NCI-H82 (cell line): ENCODE data around the gene HEXIM1.

Experiments
- DNase-seq: peaks from one replicate; lab custom pipeline; 2025; lab: John Stamatoyannopoulos, UW

HEXIM1 gene

DNA sequence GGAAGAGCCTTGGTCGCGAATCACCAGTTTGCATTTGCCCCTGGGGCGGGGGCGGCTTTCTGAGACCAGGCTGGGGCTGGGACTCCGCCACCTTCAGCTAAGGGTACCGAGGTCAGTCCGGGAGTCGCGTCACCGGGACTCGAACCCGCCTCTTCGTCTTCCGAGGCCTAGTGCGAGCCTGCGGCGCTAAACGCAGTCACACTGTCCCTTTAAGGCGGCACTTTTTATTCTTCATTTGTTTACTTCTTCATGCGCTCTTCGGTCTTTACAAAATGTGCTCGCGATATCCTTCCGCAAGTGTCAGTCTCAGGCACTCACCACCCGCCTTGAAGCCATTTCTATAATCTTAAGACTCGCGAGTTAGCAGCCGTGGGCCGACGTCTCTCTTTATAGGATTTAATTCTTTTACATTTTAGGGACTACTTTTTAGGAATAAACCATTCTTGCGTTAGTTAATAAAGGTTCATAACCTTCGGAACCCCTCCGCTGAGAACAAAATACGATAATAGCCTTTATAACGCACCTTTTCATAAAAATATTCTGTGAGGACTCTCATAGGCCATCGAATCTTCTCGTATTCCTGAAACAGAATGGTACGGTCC is 593 bp upstream of the HEXIM1 start:
- DNase-seq: peak; percentile 97

DNA sequence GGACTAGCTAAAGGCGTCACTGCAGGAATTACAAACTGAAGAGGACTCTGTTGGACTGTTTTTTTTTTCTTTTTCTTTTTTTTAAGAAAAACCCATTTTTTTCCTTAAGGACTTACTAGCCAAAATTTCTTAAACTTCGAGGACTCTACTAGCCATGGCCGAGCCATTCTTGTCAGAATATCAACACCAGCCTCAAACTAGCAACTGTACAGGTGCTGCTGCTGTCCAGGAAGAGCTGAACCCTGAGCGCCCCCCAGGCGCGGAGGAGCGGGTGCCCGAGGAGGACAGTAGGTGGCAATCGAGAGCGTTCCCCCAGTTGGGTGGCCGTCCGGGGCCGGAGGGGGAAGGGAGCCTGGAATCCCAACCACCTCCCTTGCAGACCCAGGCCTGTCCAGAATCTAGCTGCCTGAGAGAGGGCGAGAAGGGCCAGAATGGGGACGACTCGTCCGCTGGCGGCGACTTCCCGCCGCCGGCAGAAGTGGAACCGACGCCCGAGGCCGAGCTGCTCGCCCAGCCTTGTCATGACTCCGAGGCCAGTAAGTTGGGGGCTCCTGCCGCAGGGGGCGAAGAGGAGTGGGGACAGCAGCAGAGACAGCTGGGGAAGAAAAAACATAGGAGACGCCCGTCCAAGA is 878 bp downstream of the HEXIM1 start:
- DNase-seq: peak; percentile 91

DNA sequence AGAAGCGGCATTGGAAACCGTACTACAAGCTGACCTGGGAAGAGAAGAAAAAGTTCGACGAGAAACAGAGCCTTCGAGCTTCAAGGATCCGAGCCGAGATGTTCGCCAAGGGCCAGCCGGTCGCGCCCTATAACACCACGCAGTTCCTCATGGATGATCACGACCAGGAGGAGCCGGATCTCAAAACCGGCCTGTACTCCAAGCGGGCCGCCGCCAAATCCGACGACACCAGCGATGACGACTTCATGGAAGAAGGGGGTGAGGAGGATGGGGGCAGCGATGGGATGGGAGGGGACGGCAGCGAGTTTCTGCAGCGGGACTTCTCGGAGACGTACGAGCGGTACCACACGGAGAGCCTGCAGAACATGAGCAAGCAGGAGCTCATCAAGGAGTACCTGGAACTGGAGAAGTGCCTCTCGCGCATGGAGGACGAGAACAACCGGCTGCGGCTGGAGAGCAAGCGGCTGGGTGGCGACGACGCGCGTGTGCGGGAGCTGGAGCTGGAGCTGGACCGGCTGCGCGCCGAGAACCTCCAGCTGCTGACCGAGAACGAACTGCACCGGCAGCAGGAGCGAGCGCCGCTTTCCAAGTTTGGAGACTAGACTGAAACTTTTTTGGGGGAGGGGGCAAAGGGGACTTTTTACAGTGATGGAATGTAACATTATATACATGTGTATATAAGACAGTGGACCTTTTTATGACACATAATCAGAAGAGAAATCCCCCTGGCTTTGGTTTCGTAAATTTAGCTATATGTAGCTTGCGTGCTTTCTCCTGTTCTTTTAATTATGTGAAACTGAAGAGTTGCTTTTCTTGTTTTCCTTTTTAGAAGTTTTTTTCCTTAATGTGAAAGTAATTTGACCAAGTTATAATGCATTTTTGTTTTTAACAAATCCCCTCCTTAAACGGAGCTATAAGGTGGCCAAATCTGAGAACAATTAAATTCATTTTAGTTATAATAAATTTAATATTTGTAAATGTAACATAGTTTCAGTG is 1.7 kb downstream of the HEXIM1 start:
- DNase-seq: peak; percentile 71

DNA sequence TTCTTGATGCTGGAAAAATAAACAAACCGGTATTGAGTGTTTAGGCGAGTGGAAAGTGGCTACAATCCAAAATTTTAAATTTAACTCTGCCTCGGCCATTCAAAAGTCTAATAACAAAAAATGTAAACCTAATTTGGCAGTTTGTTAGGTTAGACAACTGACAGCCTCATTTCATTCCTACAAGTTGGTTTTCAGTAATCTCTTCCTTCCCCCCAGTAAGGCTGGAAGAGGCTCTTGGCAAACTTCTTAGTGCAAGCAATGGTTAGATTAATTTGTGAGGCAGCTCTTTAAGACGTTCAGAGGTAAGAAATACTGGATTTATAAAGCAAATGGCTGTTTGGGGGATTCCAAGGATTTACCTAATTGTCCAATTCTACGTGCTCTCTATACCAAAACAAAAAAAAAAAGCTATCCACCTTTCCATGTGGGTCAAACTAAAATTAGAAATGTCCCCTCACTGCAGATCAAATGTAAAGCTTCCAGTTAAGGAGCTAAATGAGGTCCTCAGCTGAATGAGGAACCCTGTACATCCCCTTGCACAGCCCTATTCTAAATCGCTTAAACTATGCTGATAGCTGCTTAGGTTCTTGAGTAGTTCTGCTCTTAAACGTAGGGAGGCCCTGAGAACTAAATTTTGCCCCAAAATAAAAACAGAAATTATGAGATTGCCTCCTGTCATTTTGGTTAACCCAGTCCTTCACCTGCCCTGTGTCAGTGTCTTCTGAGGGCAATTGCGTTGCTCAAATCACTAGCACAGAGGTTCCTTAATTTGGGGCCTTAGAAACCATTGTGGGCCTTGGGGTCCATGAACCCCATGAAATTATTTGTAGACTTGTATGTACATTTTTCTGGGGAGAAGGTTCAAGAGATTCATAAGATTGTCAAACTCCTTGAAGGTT is 2.9 kb downstream of the HEXIM1 start:
- peak; percentile 30 for DNase-seq

DNA sequence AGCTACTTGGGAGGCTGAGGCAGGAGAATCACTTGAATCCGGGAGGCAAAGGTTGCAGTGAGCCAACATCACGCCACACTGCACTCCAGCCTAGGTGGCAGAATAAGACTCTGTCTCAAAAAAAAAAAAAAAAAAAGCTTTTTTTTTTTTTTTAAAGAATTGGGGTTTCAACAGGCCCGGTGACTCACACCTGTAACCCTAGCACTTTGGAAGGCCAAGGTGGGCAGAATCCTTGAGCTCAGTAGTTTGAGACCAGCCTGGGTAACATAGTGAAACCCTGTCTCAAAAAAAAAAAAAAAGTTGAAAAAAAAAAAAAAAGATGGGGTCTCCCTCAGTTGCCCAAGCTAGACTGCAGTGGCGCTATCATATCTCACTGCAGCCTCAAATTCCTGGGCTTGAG is 6.8 kb downstream of the HEXIM1 start:
- no peak for DNase-seq

DNA sequence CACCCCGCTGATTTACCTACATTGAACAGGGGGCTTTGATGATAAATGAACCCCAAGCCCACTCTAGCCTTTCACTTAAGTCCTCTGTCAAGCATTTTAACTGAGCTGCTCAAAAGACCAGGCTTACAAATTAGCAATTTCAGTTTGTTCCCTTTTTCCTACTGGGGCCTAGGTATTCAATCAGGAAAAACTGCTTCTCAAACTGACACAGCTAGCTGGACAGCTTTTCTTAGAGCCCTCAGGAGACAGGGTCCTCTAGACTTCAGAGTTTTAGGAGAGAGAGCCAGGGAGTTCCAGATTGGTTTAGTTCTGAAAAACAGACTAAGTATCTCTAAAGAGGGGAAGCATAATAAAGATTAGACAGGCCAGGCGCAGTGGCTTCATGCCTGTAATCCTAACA is 7.2 kb downstream of the HEXIM1 start:
- peak; percentile 27 for DNase-seq

DNA sequence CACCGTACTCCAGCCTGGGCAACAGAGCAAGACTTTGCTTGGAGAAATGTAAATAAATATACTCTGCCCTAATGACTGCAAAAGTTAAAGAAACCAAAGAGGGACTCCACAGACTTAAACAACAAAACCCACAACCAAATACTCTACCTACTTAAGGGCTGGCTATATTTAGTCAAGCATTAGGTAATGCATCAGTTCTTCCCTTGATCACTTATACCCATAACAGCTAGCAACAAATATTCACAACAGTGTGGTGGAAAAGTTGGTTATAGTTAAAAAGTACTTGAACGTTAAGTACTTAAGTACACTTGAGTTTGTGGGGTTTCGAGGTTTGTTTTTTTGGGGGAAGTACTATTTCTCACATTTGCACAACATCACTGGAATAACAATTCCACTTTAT is 8.0 kb downstream of the HEXIM1 start:
- no peak for DNase-seq

DNA sequence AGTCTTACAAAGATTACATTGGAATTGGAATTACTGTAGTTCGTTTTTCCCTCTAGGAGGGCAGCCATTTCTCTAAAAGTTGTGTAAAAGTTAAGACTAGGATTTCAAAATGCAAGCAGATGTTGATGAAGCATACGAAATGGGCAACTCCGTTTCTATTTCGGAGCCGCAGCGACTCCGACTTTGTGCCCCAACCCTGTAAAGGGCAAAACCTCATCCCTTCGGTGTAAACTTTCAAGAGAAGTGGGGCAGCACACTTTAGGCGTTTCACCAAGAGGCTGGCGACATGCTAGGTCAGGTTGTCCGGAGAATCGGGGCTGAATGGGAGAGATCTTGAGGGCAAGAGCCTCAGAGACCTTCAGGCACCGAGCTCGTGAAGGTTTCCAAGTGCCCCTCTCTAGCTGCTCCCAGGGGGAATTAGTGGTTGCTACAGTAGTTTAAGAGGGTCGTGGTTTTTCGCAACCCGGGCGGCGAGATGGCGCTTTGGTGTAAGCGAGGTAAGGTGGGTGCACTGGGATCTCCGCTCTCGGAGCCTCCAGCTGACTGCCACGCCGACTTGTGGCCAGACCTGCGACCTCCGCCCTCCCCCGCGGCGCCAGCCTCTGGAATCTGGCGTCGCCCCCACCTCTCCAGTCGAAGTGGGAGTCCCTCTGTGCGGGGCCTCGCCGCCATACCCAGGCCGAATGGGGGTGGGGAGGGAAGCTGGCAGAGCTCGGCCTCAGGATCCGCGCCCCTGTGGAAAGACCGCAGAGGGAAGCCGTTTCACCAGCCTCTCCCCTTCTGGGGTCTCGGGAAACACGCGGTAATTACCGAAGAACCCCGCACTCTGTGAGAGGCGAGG is 12.4 kb downstream of the HEXIM1 start:
- peak; percentile 85 for DNase-seq

DNA sequence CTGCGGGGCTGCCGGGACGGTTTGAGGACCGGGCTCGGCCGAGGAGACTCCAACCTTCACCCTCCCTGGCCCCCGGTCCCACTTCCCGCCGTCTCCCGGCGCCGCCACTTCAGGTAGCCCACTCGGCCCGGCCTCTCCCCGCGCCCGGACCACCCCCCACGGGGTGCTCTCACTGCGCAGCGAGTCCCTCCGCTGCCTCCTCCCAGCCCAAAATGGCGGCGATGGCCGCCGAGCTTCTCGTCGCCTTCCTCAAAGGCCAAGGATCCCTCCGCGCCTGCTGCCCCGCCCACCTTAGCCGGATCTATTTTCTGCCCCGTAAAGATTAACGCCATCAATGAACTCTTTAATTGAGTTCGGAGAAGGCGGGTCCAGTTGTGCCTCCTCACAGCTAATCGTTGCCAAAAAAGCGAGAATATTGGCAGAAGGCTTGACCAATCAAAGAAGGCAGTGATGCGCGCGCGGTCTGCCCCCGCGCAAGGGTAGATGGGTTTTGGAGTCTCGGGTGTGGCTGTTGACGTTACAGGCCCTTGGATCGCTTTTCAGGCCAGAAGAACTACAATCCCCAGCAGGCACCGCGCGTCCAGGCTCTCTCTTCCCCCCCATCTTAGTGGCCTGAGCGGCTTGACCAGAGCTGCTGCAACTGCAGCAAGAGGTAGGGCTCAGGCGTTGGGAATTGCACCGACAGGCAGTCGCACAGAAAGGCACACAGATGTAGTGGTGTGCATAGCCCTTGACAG is 13.2 kb downstream of the HEXIM1 start, which contains the start of gene HEXIM2:
Gene HEXIM2, plus strand, starts transcription at position 588 of the 737 bp plus-strand sequence. CDS start 919 bp downstream, outside the sequence.
- DNase-seq: peak; percentile 100

DNA sequence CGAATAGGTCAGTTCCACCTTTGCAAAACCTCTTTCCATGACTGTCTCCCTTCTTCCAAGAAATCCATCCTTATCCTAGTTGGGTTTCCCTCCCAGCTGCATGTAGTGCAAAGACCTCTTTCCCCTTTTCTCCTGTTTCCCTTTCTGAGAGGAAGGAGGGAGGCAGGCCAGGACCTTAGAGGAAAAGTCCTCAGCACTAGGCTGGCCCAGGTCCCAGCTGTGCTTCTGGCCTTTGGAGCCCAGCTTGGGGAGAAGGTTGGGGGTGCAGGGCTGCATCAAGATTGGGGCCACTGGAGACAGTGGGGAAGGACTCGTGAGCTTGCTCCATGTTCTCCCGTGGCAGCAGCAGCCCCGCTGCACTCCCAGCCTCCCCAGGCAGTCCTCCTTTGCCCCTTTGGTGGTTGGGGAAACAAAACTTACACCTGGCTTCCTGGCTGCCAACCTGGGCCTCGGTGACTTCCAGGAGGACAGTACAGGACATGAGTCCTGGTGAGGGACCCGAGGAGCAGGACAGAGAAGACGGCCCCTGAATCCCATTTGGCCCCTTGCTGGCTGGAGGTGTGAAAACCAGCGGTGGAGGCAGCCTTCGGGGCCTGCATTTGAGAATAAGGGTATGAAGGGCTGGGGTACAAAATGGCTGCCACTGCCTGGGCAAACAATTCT is 13.9 kb downstream of the HEXIM1 start:
- DNase-seq: no peak

DNA sequence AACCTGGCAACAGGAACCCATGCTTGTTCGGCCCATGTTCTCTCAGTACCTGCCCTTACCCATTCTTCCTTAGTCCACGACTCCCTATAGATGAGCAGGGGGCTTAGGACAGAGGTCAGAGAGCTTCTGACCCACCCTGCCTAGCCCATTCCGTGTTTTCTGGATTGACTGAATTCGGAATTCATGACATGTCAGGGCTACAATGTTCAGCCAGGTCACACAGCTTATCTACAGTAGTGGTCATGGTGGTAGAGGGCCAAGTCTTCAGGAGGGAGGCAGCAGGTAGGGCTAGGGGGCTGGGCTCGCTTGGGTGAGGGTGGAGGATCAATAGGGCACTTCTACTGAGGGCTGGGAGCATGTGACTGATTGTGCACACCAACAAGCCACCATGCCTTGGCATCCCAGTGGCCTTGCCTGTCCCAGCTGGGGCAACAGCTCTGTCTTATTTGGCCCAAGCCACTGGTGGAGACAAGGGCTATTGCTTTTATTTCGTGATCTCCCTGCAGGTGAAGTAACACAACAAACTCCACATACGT is 16.5 kb downstream of the HEXIM1 start:
- DNase-seq: no peak

DNA sequence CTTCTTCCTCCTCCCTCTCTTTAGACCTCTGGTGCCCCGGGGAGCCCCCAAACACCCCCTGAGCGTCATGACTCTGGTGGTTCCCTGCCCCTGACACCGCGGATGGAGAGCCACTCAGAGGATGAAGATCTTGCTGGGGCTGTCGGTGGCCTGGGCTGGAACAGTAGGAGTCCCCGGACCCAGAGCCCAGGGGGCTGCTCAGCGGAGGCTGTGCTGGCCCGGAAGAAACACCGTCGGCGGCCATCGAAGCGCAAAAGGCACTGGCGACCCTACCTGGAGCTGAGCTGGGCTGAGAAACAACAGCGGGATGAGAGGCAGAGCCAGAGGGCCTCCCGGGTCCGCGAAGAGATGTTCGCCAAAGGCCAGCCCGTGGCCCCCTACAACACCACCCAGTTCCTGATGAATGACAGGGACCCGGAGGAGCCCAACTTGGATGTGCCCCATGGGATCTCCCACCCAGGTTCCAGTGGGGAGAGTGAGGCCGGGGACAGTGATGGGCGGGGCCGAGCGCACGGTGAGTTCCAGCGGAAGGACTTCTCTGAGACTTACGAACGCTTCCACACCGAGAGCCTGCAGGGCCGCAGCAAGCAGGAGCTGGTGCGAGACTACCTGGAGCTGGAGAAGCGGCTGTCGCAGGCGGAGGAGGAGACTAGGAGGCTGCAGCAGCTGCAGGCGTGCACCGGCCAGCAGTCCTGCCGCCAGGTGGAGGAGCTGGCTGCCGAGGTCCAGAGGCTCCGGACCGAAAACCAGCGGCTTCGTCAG is 20.9 kb downstream of the HEXIM1 start:
- DNase-seq: no peak

DNA sequence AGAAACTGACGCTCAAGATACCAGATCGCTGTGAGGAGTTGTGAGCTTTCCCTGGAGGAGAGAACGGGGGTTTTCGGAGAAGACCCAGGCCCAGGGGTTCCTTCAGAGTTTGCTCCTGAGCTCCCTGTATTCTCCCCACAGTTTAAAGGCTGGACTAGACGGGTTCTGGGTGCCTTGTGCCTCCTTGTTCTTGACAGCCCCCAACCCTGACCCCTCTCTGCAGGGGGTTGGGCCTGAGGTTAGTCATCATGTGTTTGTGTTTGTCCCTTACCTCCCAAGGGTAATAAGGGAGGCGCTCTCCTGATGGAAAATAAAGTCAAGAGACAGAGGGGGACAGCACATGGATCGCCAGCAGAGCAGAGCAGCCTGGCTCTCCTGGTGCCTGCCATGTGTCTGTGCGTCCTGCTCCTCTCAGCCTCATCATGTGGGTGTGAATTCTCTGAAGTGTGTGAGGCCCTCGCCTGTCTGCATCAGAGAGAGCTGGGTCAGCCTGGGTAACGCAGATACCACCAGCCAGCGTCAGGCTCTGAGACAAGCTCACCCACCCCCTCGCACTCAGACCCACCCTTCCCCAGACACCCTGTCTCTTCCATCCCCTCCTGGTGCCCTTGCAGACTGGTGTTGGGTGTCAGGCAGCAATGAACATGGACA is 22.1 kb downstream of the HEXIM1 start:
- DNase-seq: no peak

DNA sequence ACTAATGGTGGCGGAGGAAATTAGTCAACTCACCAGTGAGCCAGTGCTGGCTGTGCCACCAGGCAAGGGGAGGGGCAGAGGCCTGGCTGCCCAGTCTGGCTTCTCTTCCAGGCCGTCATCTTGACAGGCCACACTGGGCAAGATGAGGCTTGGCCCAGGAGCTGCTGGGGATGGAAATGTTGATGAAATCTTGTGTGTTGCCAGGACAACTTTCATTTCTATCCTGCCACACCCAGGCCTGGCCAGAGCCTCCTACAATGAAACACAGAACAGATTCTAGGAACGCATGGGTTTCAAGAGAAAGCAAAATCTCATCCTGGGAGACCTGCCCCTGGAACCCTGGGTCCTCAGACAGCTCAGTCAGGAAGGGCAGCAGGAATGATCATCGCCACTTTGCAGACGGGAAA is 22.7 kb downstream of the HEXIM1 start:
- no peak for DNase-seq

DNA sequence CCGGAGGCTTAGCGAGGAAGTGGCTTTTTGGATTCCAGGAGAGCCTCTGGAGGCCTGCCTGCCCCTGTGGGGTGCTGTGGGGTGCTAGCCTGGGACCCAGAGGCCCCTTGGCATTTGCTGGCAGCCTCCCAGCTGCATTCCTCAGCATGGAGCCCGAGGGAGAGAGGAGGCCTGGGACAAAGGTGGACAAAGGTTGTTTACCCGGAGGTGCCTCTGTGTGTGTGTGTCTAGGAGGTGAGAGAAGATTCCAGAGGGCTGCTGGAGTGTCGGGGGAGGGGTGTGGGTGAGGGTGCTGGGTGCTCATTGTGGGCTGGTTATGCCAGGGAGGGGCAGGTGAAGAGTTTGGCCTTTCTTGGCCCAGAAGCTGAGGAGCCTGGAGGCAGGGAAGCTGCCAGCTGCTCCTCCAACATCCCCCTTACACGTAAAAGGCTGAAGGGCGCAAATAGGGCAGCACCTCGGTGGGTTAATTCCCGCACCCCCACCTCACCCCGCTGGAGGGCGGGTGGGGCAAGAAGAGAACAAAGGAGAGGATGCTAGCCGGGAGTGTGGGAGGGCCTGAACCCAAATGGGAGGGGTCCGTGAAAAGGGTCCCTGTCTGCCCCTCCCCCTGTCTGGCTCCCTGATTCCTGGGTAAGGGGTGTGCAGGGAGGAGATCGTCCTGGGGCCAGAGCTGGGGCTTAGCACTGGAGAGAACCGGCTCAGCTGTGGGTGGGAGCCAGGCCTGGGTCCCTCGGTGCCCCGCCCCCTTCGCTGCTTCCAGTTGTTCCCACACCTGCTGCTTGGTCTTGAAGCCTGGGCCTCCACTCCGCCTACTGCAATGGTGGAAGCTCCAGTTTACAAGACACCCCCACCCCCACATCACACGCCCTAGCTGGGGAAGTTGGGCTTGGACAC is 23.3 kb downstream of the HEXIM1 start:
- DNase-seq: peak; percentile 88

DNA sequence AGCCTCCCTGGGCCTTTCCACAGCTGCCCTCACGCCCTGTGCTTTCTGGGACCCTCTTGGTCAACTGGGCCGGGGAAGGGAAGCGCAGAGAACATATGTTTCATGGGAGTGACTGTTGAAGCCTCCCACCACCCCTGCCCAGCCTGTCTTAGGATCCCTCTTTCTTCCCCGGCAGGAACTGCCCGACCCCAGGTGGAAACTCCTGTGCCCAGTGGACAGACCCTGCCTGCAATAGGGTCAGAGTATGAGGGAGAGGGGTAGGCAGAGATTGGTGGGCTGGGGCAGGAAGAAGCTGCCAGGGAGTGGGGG is 23.9 kb downstream of the HEXIM1 start:
- no peak for DNase-seq
